AG09309 (cell line): ENCODE measurements around the gene THOP1.

Experiments
- DNase-seq: peaks from one replicate; pipeline ENCODE4 v3.0.0-alpha.2; 2010; ENCODE audit warnings: low read depth
- H3K4me3 ChIP-seq: 2 replicates; pipeline ENCODE4 v1.5.1; 2011; ENCODE audit warnings: mild to moderate bottlenecking, low read depth, low read length, moderate library complexity; ENCODE audit not compliant: control insufficient read depth
- CTCF ChIP-seq: IDR thresholded peaks from 2 replicates; pipeline ENCODE4 v1.5.1; 2011; ENCODE audit warnings: mild to moderate bottlenecking, low read depth, low read length, inconsistent platforms; ENCODE audit not compliant: insufficient read depth, control insufficient read depth; ENCODE audit errors: missing control alignments

Gene THOP1

GRCh38 chr19:2853015-2853606 lies 67.8 kb downstream of the THOP1 start:
- no peak for DNase-seq
- H3K4me3 ChIP-seq = no peak overlapping the region
- no peak for TF ChIP-seq CTCF

- no peak for DNase-seq
- no peak overlapping the region for H3K4me3 ChIP-seq
- no peak for TF ChIP-seq CTCF
Observed at GRCh38 chr19:2854849-2855248, 69.5 kb downstream of the THOP1 start.

- no peak for TF ChIP-seq CTCF
- DNase-seq = no peak
Observed at GRCh38 chr19:2856457-2857050, 71.3 kb downstream of the THOP1 start.

GRCh38 chr19:2858864-2859263 lies 73.6 kb downstream of the THOP1 start:
- TF ChIP-seq CTCF = no peak
- H3K4me3 ChIP-seq = no peak overlapping the region
- no peak for DNase-seq

More at GRCh38 chr19:2856457-2857050, 71.3 kb downstream of the THOP1 start:
- H3K4me3 ChIP-seq = no peak overlapping the region

- no peak for DNase-seq
- no peak overlapping the region for H3K4me3 ChIP-seq
- TF ChIP-seq CTCF = no peak
Observed at GRCh38 chr19:2863816-2864215, 78.5 kb downstream of the THOP1 start.
